Measurements from ENCODE around the gene RNU6-8. TPM values are rescaled to one million over a fixed set of nuclear protein-coding genes. Genes with fewer than 3 reads are reported as not detected.
A peak's percentile ranks its signal among the peaks of the same experiment; 100 is the strongest.

RNU6-8 gene
- total RNA-seq, 1 experiment from 2014 or later = not detected

- no peak for DNase-seq (ENCODE audit: low read depth in 1 of 2, low spot score in 2 of 2)
These were observed 22.4 kb upstream of the RNU6-8 start for GRCh38 chr14:32225378-32225920.

GRCh38 chr14:32224737-32225377 is 21.8 kb upstream of the RNU6-8 start:
- no peak overlapping the region for H3K4me3 ChIP-seq
- H3K27ac ChIP-seq = no peak overlapping the region
- H3K36me3 ChIP-seq = no peaks in the 10 kb centered on the region
- peak; percentile 22 to 47 for DNase-seq (ENCODE audit: low read depth in 1 of 2, low spot score in 2 of 2)
- no peaks in the 10 kb centered on the region for H3K27me3 ChIP-seq (replicated peaks)
- H3K9me3 ChIP-seq (replicated peaks) = no peaks in the 10 kb centered on the region
- peaks cover 7% of the 10 kb centered on the region for H3K4me1 ChIP-seq (replicated peaks)

More at GRCh38 chr14:32225378-32225920, 22.4 kb upstream of the RNU6-8 start:
- Histone ChIP-seq H3K36me3 (no peaks in the 10 kb centered on the region), H3K4me1 (replicated peaks) (peaks cover 13% of the 10 kb centered on the region), H3K9me3 (replicated peaks) (no peaks in the 10 kb centered on the region), H3K4me3 (no peak overlapping the region), H3K27me3 (replicated peaks) (no peaks in the 10 kb centered on the region), H3K27ac (no peak overlapping the region)

GRCh38 chr14:32217301-32217700 is 14.2 kb upstream of the RNU6-8 start:
- Histone ChIP-seq H3K9me3 (replicated peaks) (no peaks in the 10 kb centered on the region), H3K4me3 (no peak overlapping the region), H3K27me3 (replicated peaks) (no peaks in the 10 kb centered on the region), H3K36me3 (no peaks in the 10 kb centered on the region), H3K4me1 (replicated peaks) (no peaks in the 10 kb centered on the region), H3K27ac (no peak overlapping the region)
- DNase-seq (ENCODE audit: low read depth in 1 of 2, low spot score in 2 of 2) = no peak

GRCh38 chr14:32212833-32213232 is 9.8 kb upstream of the RNU6-8 start:
- Histone ChIP-seq H3K27me3 (replicated peaks) (no peaks in the 10 kb centered on the region; the same call in 1 of the 2 replicates), H3K4me1 (replicated peaks) (no peaks in the 10 kb centered on the region), H3K9me3 (replicated peaks) (no peaks in the 10 kb centered on the region), H3K36me3 (no peaks in the 10 kb centered on the region), H3K4me3 (no peak overlapping the region), H3K27ac (no peak overlapping the region)
- DNase-seq (ENCODE audit: low read depth in 1 of 2, low spot score in 2 of 2) = no peak

- H3K4me1 ChIP-seq (replicated peaks) = no peaks in the 10 kb centered on the region
- H3K4me3 ChIP-seq = no peak overlapping the region
- H3K27me3 ChIP-seq (replicated peaks) = no peaks in the 10 kb centered on the region; the same call in 1 of the 2 replicates
- no peaks in the 10 kb centered on the region for H3K9me3 ChIP-seq (replicated peaks)
- H3K36me3 ChIP-seq = no peaks in the 10 kb centered on the region
- no peak for DNase-seq (ENCODE audit: low read depth in 1 of 2, low spot score in 2 of 2)
- H3K27ac ChIP-seq = no peak overlapping the region
These were observed 8.0 kb upstream of the RNU6-8 start for GRCh38 chr14:32211068-32211404.

GRCh38 chr14:32209471-32209870 is 6.4 kb upstream of the RNU6-8 start:
- DNase-seq (ENCODE audit: low read depth in 1 of 2, low spot score in 2 of 2) = no peak

GRCh38 chr14:32208490-32208889 is 5.4 kb upstream of the RNU6-8 start:
- Histone ChIP-seq H3K27me3 (replicated peaks) (no peaks in the 10 kb centered on the region; the same call in 1 of the 2 replicates), H3K27ac (no peak overlapping the region)

More at GRCh38 chr14:32209471-32209870, 6.4 kb upstream of the RNU6-8 start:
- H3K9me3 ChIP-seq (replicated peaks) = no peaks in the 10 kb centered on the region
- H3K36me3 ChIP-seq = no peaks in the 10 kb centered on the region
- no peak overlapping the region for H3K27ac ChIP-seq
- no peak overlapping the region for H3K4me3 ChIP-seq
- no peaks in the 10 kb centered on the region; the same call in 1 of the 2 replicates for H3K27me3 ChIP-seq (replicated peaks)
- no peaks in the 10 kb centered on the region for H3K4me1 ChIP-seq (replicated peaks)

GRCh38 chr14:32206552-32206951 is 3.5 kb upstream of the RNU6-8 start:
- no peaks in the 10 kb centered on the region; the same call in 1 of the 2 replicates for H3K27me3 ChIP-seq (replicated peaks)
- no peak overlapping the region for H3K27ac ChIP-seq
- peaks cover 11% of the 10 kb centered on the region for H3K4me1 ChIP-seq (replicated peaks)
- no peak overlapping the region for H3K4me3 ChIP-seq
- H3K9me3 ChIP-seq (replicated peaks) = no peaks in the 10 kb centered on the region
- no peak for DNase-seq (ENCODE audit: low read depth in 1 of 2, low spot score in 2 of 2)
- no peaks in the 10 kb centered on the region for H3K36me3 ChIP-seq

More at GRCh38 chr14:32208490-32208889, 5.4 kb upstream of the RNU6-8 start:
- no peaks in the 10 kb centered on the region for H3K9me3 ChIP-seq (replicated peaks)
- no peak for DNase-seq (ENCODE audit: low read depth in 1 of 2, low spot score in 2 of 2)
- no peak overlapping the region for H3K4me3 ChIP-seq
- no peaks in the 10 kb centered on the region for H3K4me1 ChIP-seq (replicated peaks)
- no peaks in the 10 kb centered on the region for H3K36me3 ChIP-seq

GRCh38 chr14:32205984-32206383 is 2.9 kb upstream of the RNU6-8 start:
- Histone ChIP-seq H3K4me3 (no peak overlapping the region), H3K4me1 (replicated peaks) (peaks cover 14% of the 10 kb centered on the region), H3K27me3 (replicated peaks) (no peaks in the 10 kb centered on the region; the same call in 1 of the 2 replicates), H3K27ac (no peak overlapping the region), H3K36me3 (no peaks in the 10 kb centered on the region), H3K9me3 (replicated peaks) (no peaks in the 10 kb centered on the region)
- no peak for DNase-seq (ENCODE audit: low read depth in 1 of 2, low spot score in 2 of 2)

- Histone ChIP-seq H3K9me3 (replicated peaks) (no peaks in the 10 kb centered on the region), H3K36me3 (no peaks in the 10 kb centered on the region), H3K27me3 (replicated peaks) (no peaks in the 10 kb centered on the region; the same call in 1 of the 2 replicates), H3K27ac (no peak overlapping the region), H3K4me1 (replicated peaks) (peaks cover 16% of the 10 kb centered on the region), H3K4me3 (no peak overlapping the region)
- no peak for DNase-seq (ENCODE audit: low read depth in 1 of 2, low spot score in 2 of 2)
These were observed 2.5 kb upstream of the RNU6-8 start for GRCh38 chr14:32205554-32205953.

- Histone ChIP-seq H3K9me3 (replicated peaks) (no peaks in the 10 kb centered on the region), H3K27ac (no peak overlapping the region; the same call in 1 of the 2 replicates), H3K27me3 (replicated peaks) (no peaks in the 10 kb centered on the region; the same call in 1 of the 2 replicates), H3K4me3 (peak overlapping the region; percentile 46), H3K4me1 (replicated peaks) (peaks cover 16% of the 10 kb centered on the region), H3K36me3 (no peaks in the 10 kb centered on the region)
- no peak for DNase-seq (ENCODE audit: low read depth in 1 of 2, low spot score in 2 of 2)
These were observed 874 bp upstream of the RNU6-8 start for GRCh38 chr14:32203928-32204357.

- Histone ChIP-seq H3K4me1 (replicated peaks) (peaks cover 16% of the 10 kb centered on the region), H3K27me3 (replicated peaks) (no peaks in the 10 kb centered on the region; the same call in 1 of the 2 replicates), H3K4me3 (peak overlapping the region; percentile 46), H3K27ac (no peak overlapping the region), H3K9me3 (replicated peaks) (no peaks in the 10 kb centered on the region), H3K36me3 (no peaks in the 10 kb centered on the region)
- DNase-seq (ENCODE audit: low read depth in 1 of 2, low spot score in 2 of 2) = peak in 1 of 2 experiments; percentile 29
These were observed 525 bp downstream of the RNU6-8 start for GRCh38 chr14:32202491-32202997.

GRCh38 chr14:32201816-32202490 is 1.1 kb downstream of the RNU6-8 start, which contains the start of gene RNU6-7:
Gene RNU6-7, plus strand, starts transcription at chr14:32202045.
- DNase-seq (ENCODE audit: low read depth in 1 of 2, low spot score in 2 of 2) = peak in 1 of 2 experiments; percentile 21
- no peaks in the 10 kb centered on the region for H3K36me3 ChIP-seq
- no peaks in the 10 kb centered on the region for H3K9me3 ChIP-seq (replicated peaks)
- H3K27me3 ChIP-seq (replicated peaks) = no peaks in the 10 kb centered on the region
- H3K4me1 ChIP-seq (replicated peaks) = peaks cover 16% of the 10 kb centered on the region
- H3K27ac ChIP-seq = no peak within 1 kb of the TSS
- peak within 1 kb of the TSS; percentile 46 for H3K4me3 ChIP-seq
